Subcutaneous abdominal adipose tissue (tissue), 5 donors: ENCODE measurements around the gene HSH2D.
"Not testable (repeated sequence)": the region's sequence is repeated elsewhere in the genome, so short reads cannot be mapped to it uniquely, and the experiment has no call there.

ENCODE experiments used
- H3K27ac ChIP-seq: one replicate; pipeline ENCODE4 v1.7.0; 2013; ENCODE audit warnings: low read depth, mild to moderate bottlenecking, inconsistent platforms, low read length, moderate library complexity
- H3K27me3 ChIP-seq, 5 donors: one replicate each; pipeline ENCODE4 v1.7.0; 2013; ENCODE audit warnings: low read length in 5 of 5, inconsistent platforms in 1 of 5; ENCODE audit not compliant: control insufficient read depth in 5 of 5, insufficient read depth in 4 of 5
- H3K36me3 ChIP-seq, 5 donors: one replicate each; pipeline ENCODE4 v1.7.0; 2013; ENCODE audit warnings: low read length in 5 of 5; ENCODE audit not compliant: control insufficient read depth in 5 of 5, insufficient read depth in 5 of 5
- H3K4me1 ChIP-seq, 5 donors: one replicate each; pipeline ENCODE4 v1.7.0; 2013; ENCODE audit warnings: low read length in 5 of 5, mild to moderate bottlenecking in 3 of 5, moderate library complexity in 1 of 5; ENCODE audit not compliant: control insufficient read depth in 5 of 5, insufficient read depth in 5 of 5
- H3K4me3 ChIP-seq, 5 donors: one replicate each; pipeline ENCODE4 v1.7.0; 2013; ENCODE audit warnings: low read length in 5 of 5, low read depth in 1 of 5
- H3K9ac ChIP-seq, 5 donors: one replicate each; pipeline ENCODE4 v1.7.0; 2013; ENCODE audit warnings: low read length in 5 of 5, mild to moderate bottlenecking in 4 of 5, moderate library complexity in 3 of 5
- H3K9me3 ChIP-seq, 5 donors: one replicate each; pipeline ENCODE4 v1.7.0; 2013; ENCODE audit warnings: low read length in 5 of 5; ENCODE audit not compliant: control insufficient read depth in 5 of 5
- donor health status: healthy.
- donor health status: healthy.
- donor health status: healthy.
- donor health status: healthy.
- donor health status: healthy.

Gene HSH2D

GRCh38 chr19:16119075-16119857 lies 24.2 kb upstream of the HSH2D start:
- not testable (repeated sequence) for H3K4me3 ChIP-seq, H3K27ac ChIP-seq, H3K27me3 ChIP-seq, H3K9ac ChIP-seq, H3K9me3 ChIP-seq
- Histone ChIP-seq H3K36me3 (peaks cover 0 to 64% (median 51%) of the 10 kb centered on the region in 5 donors), H3K4me1 (peaks cover 0 to 23% (median 15%) of the 10 kb centered on the region in 5 donors)

DNA sequence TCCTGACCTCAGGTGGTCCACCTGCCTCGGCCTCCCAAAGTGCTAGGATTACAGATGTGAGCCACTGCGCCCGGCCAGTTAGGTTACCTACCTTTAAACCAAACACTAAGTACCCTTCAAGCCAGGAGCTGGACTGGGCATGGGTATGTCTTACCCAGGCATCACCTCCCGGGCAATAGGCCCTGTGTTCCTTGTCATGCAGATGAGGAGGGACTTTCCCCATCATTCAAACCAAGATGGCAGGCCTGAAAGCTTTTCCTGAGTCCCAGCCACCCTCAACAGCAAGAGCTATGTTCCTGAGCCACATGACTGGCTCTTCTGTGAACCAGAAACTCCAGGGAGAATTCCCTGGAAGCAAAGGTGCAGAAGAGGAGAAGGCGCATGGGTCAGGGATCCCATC lies 22.3 kb upstream of the HSH2D start:
- Histone ChIP-seq H3K9me3 (no peaks in the 10 kb centered on the region), H3K4me1 (peaks cover 0 to 10% (median 5%) of the 10 kb centered on the region in 5 donors), H3K36me3 (peaks cover 0 to 83% (median 66%) of the 10 kb centered on the region in 5 donors), H3K27ac (no peak overlapping the region), H3K27me3 (no peaks in the 10 kb centered on the region), H3K4me3 (no peak overlapping the region), H3K9ac (no peak overlapping the region)

- Histone ChIP-seq H3K4me3 (no peak overlapping the region), H3K4me1 (peaks cover 0 to 10% (median 5%) of the 10 kb centered on the region in 5 donors), H3K9ac (no peak overlapping the region), H3K27me3 (no peaks in the 10 kb centered on the region), H3K27ac (no peak overlapping the region), H3K36me3 (peaks cover 0 to 91% (median 74%) of the 10 kb centered on the region in 5 donors), H3K9me3 (no peaks in the 10 kb centered on the region)
These were observed 21.5 kb upstream of the HSH2D start for GRCh38 chr19:16121967-16122366.

GRCh38 chr19:16124953-16125352 lies 18.5 kb upstream of the HSH2D start:
- H3K27ac ChIP-seq: no peak overlapping the region
- H3K36me3 ChIP-seq: peaks cover 0 to 98% (median 85%) of the 10 kb centered on the region in 5 donors
- no peaks in the 10 kb centered on the region for H3K27me3 ChIP-seq
- no peak overlapping the region for H3K9ac ChIP-seq
- H3K4me3 ChIP-seq: no peak overlapping the region
- H3K9me3 ChIP-seq: no peaks in the 10 kb centered on the region
- H3K4me1 ChIP-seq: no peaks in the 10 kb centered on the region

DNA sequence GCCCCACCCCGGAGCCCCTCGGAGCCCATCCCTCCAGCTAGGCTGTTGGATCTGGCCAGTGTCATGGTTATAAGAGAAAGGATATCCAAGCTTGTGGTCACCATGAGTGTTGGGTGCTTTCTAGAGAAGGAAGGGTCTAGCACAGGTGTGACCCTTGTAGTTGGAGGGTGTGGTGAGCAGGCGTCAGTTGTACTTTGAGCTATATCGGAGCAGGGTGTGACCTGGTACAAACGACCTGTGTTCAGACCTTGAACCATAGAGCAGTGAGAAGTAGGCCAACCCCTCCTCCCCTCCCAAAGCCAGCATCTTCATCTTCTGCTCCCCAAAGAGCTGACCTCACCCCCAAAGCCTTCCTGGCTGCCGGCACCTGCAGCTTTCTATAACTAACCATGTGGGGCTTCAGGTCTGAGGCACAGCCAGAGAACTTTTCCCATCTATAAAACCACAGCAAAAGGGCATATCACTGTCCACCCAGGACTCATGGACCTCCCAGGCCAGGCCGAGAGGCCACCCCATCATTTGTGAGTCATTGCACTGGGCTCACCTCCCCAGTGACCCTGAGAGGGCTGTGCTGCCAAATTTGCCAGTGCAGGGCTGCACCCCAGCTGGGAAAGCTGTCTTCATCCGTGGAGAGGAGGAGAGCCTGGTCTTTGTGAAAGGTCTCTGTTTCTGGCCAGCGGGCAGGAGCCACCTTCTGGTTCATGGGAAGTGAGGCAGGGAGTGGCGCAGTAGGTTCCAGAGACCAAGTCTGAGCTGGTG lies 17.6 kb upstream of the HSH2D start:
- H3K4me1 ChIP-seq: no peaks in the 10 kb centered on the region
- no peaks in the 10 kb centered on the region for H3K27me3 ChIP-seq
- no peak overlapping the region for H3K27ac ChIP-seq
- H3K9ac ChIP-seq: no peak overlapping the region
- H3K9me3 ChIP-seq: no peaks in the 10 kb centered on the region
- H3K36me3 ChIP-seq: peaks cover 0 to 94% (median 91%) of the 10 kb centered on the region in 5 donors
- no peak overlapping the region for H3K4me3 ChIP-seq

DNA sequence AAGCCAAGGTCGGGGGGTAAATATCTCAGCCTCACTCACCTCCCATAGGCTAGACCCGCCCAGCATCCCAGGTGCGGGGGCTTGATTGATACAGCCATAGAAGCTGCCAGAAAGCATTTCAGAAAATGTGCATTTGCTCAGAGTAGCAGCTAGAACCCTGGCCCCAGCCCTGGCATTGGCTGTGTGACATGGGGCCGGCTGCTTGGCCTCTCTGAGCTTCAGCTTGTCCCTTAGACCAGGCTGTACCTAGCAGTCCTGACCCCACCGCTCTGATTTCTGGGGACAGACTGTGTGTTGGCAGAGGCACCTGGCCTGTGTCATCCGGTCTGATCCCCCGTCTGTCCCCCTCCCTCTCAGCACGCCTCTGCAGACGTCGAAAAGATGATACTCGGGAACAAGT lies 16.4 kb upstream of the HSH2D start:
- Histone ChIP-seq H3K27ac (no peak overlapping the region), H3K9me3 (no peaks in the 10 kb centered on the region), H3K27me3 (no peaks in the 10 kb centered on the region), H3K9ac (no peak overlapping the region), H3K4me1 (no peaks in the 10 kb centered on the region), H3K36me3 (peaks cover 0 to 94% (median 87%) of the 10 kb centered on the region in 5 donors), H3K4me3 (no peak overlapping the region)

DNA sequence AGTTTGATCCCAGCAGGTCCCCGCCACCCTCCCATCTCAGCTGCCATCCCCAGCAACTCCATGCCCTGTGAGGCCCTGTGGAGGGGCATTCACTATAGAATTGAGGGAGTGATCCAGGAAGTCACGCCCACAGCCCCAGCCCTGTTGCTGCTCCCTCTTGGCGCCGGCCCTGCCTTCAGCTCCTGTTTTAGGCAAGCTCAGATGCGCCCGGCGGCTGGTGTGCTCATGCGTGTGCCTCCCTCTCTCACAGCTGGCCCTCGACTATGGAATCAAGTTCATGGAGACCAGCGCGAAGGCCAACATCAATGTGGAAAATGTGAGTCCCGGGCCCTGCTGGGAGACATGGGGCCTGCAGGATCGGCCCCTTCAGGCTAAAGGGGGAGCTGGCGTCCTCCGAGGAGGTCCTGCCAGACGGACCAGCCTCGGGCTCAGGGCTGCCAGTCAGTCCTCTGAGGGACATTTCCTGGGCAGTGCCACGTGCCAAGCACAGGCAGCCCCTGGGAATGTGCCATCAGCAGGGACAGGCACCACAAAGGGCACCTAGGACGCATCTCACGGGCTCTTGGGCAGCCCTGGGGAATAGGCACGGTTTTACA lies 15.6 kb upstream of the HSH2D start:
- Histone ChIP-seq H3K36me3 (peaks cover 0 to 94% (median 87%) of the 10 kb centered on the region in 5 donors), H3K9ac (no peak overlapping the region), H3K9me3 (no peaks in the 10 kb centered on the region)

GRCh38 chr19:16131648-16132047 lies 11.8 kb upstream of the HSH2D start:
- no peak overlapping the region for H3K27ac ChIP-seq
- no peaks in the 10 kb centered on the region for H3K4me1 ChIP-seq
- no peak overlapping the region for H3K4me3 ChIP-seq
- H3K9ac ChIP-seq: no peak overlapping the region
- peaks cover 0 to 74% (median 69%) of the 10 kb centered on the region in 5 donors for H3K36me3 ChIP-seq
- no peaks in the 10 kb centered on the region for H3K9me3 ChIP-seq
- no peaks in the 10 kb centered on the region for H3K27me3 ChIP-seq

More for the DNA sequence above, 15.6 kb upstream of the HSH2D start:
- Histone ChIP-seq H3K27me3 (no peaks in the 10 kb centered on the region), H3K27ac (no peak overlapping the region), H3K4me1 (no peaks in the 10 kb centered on the region), H3K4me3 (no peak overlapping the region)

- H3K36me3 ChIP-seq: peaks cover 0 to 52% (median 48%) of the 10 kb centered on the region in 5 donors
These were observed 9.7 kb upstream of the HSH2D start for GRCh38 chr19:16133818-16134217.

GRCh38 chr19:16134510-16134909 lies 9.0 kb upstream of the HSH2D start:
- Histone ChIP-seq H3K4me3 (no peak overlapping the region), H3K9me3 (no peaks in the 10 kb centered on the region), H3K27me3 (peaks cover 0 to 2% (median 0%) of the 10 kb centered on the region in 5 donors), H3K4me1 (peaks cover 0 to under 1% (median 0%) of the 10 kb centered on the region in 5 donors), H3K36me3 (peaks cover 0 to 45% (median 41%) of the 10 kb centered on the region in 5 donors), H3K27ac (no peak overlapping the region), H3K9ac (no peak overlapping the region)

More at GRCh38 chr19:16133818-16134217, 9.7 kb upstream of the HSH2D start:
- H3K27me3 ChIP-seq: peaks cover 0 to 2% (median 0%) of the 10 kb centered on the region in 5 donors
- H3K9ac ChIP-seq: no peak overlapping the region
- no peak overlapping the region for H3K4me3 ChIP-seq
- H3K9me3 ChIP-seq: no peaks in the 10 kb centered on the region
- no peaks in the 10 kb centered on the region for H3K4me1 ChIP-seq
- no peak overlapping the region for H3K27ac ChIP-seq
